Bronchial epithelial cell (primary cell): Measurements from ENCODE around the gene CAB39. TPM values are rescaled to one million over a fixed set of nuclear protein-coding genes. Genes with fewer than 3 reads are reported as not detected.

Experiments
- DNase-seq: peaks from one replicate; pipeline ENCODE4 v3.0.0-alpha.2; 2010; ENCODE audit warnings: low read depth
- FAIRE-seq: peaks from 2 replicates; lab custom pipeline; 2011; peaks lifted over from hg19 to GRCh38; lab: Jason Lieb, UNC
- H3K27me3 ChIP-seq: 2 replicates; pipeline ENCODE4 v1.5.1; 2011; ENCODE audit warnings: low read length; ENCODE audit not compliant: control insufficient read depth, insufficient read depth
- H3K36me3 ChIP-seq: 2 replicates; pipeline ENCODE4 v1.5.1; 2011; ENCODE audit warnings: low read length; ENCODE audit not compliant: control insufficient read depth, insufficient read depth
- H3K4me3 ChIP-seq: 2 replicates; pipeline ENCODE4 v1.5.1; 2011; ENCODE audit warnings: mild to moderate bottlenecking, low read depth, low read length, control low read depth
- CTCF ChIP-seq: IDR thresholded peaks from 2 replicates; pipeline ENCODE4 v1.5.1; 2011; ENCODE audit warnings: mild to moderate bottlenecking, moderate library complexity, low read length, control low read depth, inconsistent platforms; ENCODE audit not compliant: insufficient read depth, severe bottlenecking
- total RNA-seq: library from RNA; depleted of rRNA; stranded (reverse); fragments of >200 nt; gene quantifications from 2 replicates; pipeline ENCODE4 v1.2.1, GENCODE V29; 2014

The CAB39 gene
- total RNA-seq, 1 donor from 2014 or later = 87.4 TPM

- no peak for TF ChIP-seq CTCF
- peaks cover 3% of the 10 kb centered on the region for H3K36me3 ChIP-seq
- FAIRE-seq (no peak), DNase-seq (peak; percentile 60)
- H3K4me3 ChIP-seq = no peak overlapping the region
- H3K27me3 ChIP-seq = no peaks in the 10 kb centered on the region
Measured at GRCh38 chr2:230737791-230738226, 25.2 kb downstream of the CAB39 start.

GRCh38 chr2:230738391-230738811, 25.8 kb downstream of the CAB39 start:
- FAIRE-seq (no peak), DNase-seq (no peak)
- TF ChIP-seq CTCF = no peak
- Histone ChIP-seq H3K27me3 (no peaks in the 10 kb centered on the region), H3K4me3 (no peak overlapping the region), H3K36me3 (peaks cover 3% of the 10 kb centered on the region)

GRCh38 chr2:230738924-230739323, 26.3 kb downstream of the CAB39 start:
- Histone ChIP-seq H3K27me3 (no peaks in the 10 kb centered on the region), H3K36me3 (peaks cover 3% of the 10 kb centered on the region), H3K4me3 (no peak overlapping the region)
- FAIRE-seq (no peak), DNase-seq (no peak)
- TF ChIP-seq CTCF = no peak

GRCh38 chr2:230739961-230740360, 27.3 kb downstream of the CAB39 start:
- no peak for DNase-seq
- peaks cover 3% of the 10 kb centered on the region for H3K36me3 ChIP-seq
- TF ChIP-seq CTCF = no peak
- FAIRE-seq = no peak
- H3K4me3 ChIP-seq = no peak overlapping the region
- H3K27me3 ChIP-seq = no peaks in the 10 kb centered on the region

- DNase-seq (no peak), FAIRE-seq (no peak)
- peaks cover 4% of the 10 kb centered on the region for H3K36me3 ChIP-seq
- H3K4me3 ChIP-seq = no peak overlapping the region
- TF ChIP-seq CTCF = no peak
- no peaks in the 10 kb centered on the region for H3K27me3 ChIP-seq
Measured at GRCh38 chr2:230742781-230743180, 30.1 kb downstream of the CAB39 start.

GRCh38 chr2:230746213-230746612, 33.6 kb downstream of the CAB39 start:
- H3K27me3 ChIP-seq = no peaks in the 10 kb centered on the region
- FAIRE-seq (peak; percentile 55), DNase-seq (no peak)
- peaks cover 1% of the 10 kb centered on the region for H3K36me3 ChIP-seq
- H3K4me3 ChIP-seq = no peak overlapping the region
- TF ChIP-seq CTCF = no peak
